ENCODE results near the gene COL4A3.

- TF ChIP-seq CEBPB (IDR thresholded peaks at IDR 0.05) (no peak), MAX (IDR thresholded peaks at IDR 0.05) (no peak), REST (IDR thresholded peaks at IDR 0.05; ENCODE audit: low read depth) (no peak), RAD21 (IDR thresholded peaks at IDR 0.05; ENCODE audit: low read depth) (no peak), CREB1 (IDR thresholded peaks at IDR 0.05; ENCODE audit: low read depth) (no peak), FOXM1 (IDR thresholded peaks at IDR 0.05; ENCODE audit: borderline replicate concordance, low read depth) (no peak), NFIC (IDR thresholded peaks at IDR 0.05) (no peak), EGR1 (IDR thresholded peaks at IDR 0.05) (no peak)
These were observed 12.2 kb upstream of the COL4A3 start for GRCh38 chr2:227152093-227152766.
